Common myeloid progenitor, CD34-positive (primary cell): ENCODE data around the gene SLC11A1.

Experiments
- CTCF ChIA-PET: fragments of 350-600 bp; sonication (Branson Sonifier 250); formaldehyde crosslinking; loops from one replicate; lab custom pipeline; 2021; ENCODE audit warnings: antibody characterized with exemption; lab: Charles Lee
- POLR2A ChIA-PET: fragments of 350-600 bp; sonication (Branson Sonifier 250); formaldehyde crosslinking; loops from one replicate; lab custom pipeline; 2021; ENCODE audit warnings: antibody characterized with exemption; lab: Charles Lee
- DNase-seq, 3 donors: peaks; one replicate each; pipeline versions ENCODE4 v3.0.0 to v3.0.0-alpha.2; 2013
- H3K27ac ChIP-seq, 2 experiments: 1 replicate in 1 of 2; 2 replicates in 1 of 2; pipeline ENCODE4 v1.7.0; 2013; ENCODE audit warnings: inconsistent platforms in 2 of 2, low read length in 2 of 2, mild to moderate bottlenecking in 2 of 2, low read depth in 1 of 2, moderate library complexity in 1 of 2; ENCODE audit not compliant: severe bottlenecking in 2 of 2, insufficient read depth in 1 of 2, poor library complexity in 1 of 2
- H3K27me3 ChIP-seq, 5 experiments: replicated peaks in 2 of 5; 1 replicate in 3 of 5; 2 replicates in 2 of 5; pipeline versions ENCODE4 v1.6.1 to v1.7.0; 2013; ENCODE audit warnings: low read length in 4 of 5, mild to moderate bottlenecking in 2 of 5, moderate library complexity in 2 of 5, inconsistent platforms in 1 of 5; ENCODE audit not compliant: insufficient read depth in 5 of 5, control insufficient read depth in 4 of 5
- H3K36me3 ChIP-seq, 4 experiments: 1 replicate in 2 of 4; 2 replicates in 2 of 4; pipeline versions ENCODE4 v1.6.1 to v1.7.0; 2013; ENCODE audit warnings: low read length in 3 of 4, control low read depth in 1 of 4, mild to moderate bottlenecking in 1 of 4; ENCODE audit not compliant: control insufficient read depth in 4 of 4, insufficient read depth in 4 of 4
- H3K4me1 ChIP-seq, 4 experiments: 1 replicate in 3 of 4; 2 replicates in 1 of 4; pipeline versions ENCODE4 v1.6.1 to v1.7.1; 2013; ENCODE audit warnings: low read length in 3 of 4, mild to moderate bottlenecking in 3 of 4, control low read depth in 1 of 4, inconsistent platforms in 1 of 4, moderate library complexity in 1 of 4; ENCODE audit not compliant: control insufficient read depth in 4 of 4, insufficient read depth in 4 of 4; ENCODE audit errors: control extremely low read depth in 1 of 4
- H3K4me3 ChIP-seq, 7 experiments: 1 replicate in 4 of 7; 2 replicates in 3 of 7; pipeline versions ENCODE4 v1.5.1 to v1.7.0; 2013; ENCODE audit warnings: mild to moderate bottlenecking in 7 of 7, low read length in 6 of 7, moderate library complexity in 6 of 7, inconsistent platforms in 2 of 7, low read depth in 2 of 7, control low read depth in 1 of 7; ENCODE audit not compliant: insufficient read depth in 4 of 7, control insufficient read depth in 1 of 7; ENCODE audit errors: extremely low read depth in 1 of 7
- H3K9me3 ChIP-seq, 5 experiments: 1 replicate in 4 of 5; 2 replicates in 1 of 5; pipeline versions ENCODE4 v1.6.1 to v1.7.1; 2013; ENCODE audit warnings: low read length in 4 of 5, mild to moderate bottlenecking in 2 of 5, inconsistent platforms in 1 of 5, low read depth in 1 of 5, moderate library complexity in 1 of 5; ENCODE audit not compliant: control insufficient read depth in 4 of 5, insufficient read depth in 2 of 5; ENCODE audit errors: control extremely low read depth in 1 of 5
- WGBS: methylation state at CpG from one replicate; pipeline ENCODE4 v1.1.5; 2013; ENCODE audit not compliant: insufficient coverage; 5-methylcytosine and 5-hydroxymethylcytosine counted together

SLC11A1 gene

DNA sequence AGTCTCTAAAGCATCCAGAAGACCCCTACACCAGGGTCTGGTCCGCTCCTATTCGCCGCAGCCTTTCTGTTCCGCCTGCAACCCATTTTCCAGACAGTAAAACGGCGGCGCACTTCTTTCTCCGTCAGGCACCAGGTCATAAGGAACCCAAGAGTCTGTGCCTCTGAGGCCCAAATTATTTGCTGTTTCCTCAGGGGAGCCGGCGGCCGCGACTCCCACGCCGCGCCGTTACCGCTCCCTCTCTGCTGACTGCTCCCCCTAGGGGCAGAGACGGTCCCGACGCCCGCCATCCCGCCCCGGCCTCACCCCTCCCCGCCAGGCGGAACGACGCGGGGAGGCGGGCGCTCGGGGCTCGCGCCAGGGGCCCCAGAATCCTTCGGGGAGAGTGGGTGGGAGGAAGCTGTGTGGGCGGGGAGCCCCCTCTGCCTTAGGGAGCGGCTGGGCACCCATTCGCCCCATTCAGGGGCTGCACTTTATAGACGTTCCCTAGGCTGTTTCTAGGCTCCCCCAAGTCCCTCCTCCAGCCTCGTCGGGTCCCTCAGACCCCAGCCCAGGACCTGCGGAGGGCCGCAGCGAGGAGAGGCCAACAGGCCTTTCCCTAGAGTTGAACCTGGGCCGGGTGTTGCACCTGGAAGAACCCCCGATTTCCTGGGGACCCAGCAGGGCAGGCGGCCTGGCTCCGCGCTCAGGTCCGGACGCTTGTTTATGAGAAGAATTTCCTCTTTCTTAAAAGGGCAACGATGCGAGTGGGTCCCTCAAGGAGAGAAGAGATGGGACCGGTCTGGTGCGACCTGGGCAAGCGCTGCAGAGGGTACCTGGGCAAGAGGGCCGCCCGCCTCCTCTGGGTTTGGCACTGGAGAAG lies 14.0 kb downstream of the SLC11A1 start:
- Histone ChIP-seq H3K4me1 (peaks cover 2 to 65% (median 60%) of the 10 kb centered on the region in 4 experiments), H3K36me3 (no peaks in the 10 kb centered on the region), H3K4me3 (peak overlapping the region; percentile 46 to 88 (median 85)), H3K9me3 (no peaks in the 10 kb centered on the region), H3K27ac (peak overlapping the region; percentile 90 to 94), H3K27me3 (no peaks in the 10 kb centered on the region)
- ChIA-PET POLR2A (interaction anchor here (0.6 to 5.3 kb wide), 10 partner anchors 10 to 126 kb away, joined by 3 to 37 read pairs (median 4); partner anchors contain the start of genes AAMP and PNKD), CTCF (interaction anchor here (0.6 to 6.1 kb wide), 15 partner anchors 9 to 123 kb away, joined by 4 to 70 read pairs (median 6); partner anchors contain the start of genes AAMP, CATIP, PNKD and TMBIM1)
- DNase-seq = peak; percentile 98 to 99 (median 99)
- WGBS = 3% methylated on average over 45 of the region's 57 CpGs

DNA sequence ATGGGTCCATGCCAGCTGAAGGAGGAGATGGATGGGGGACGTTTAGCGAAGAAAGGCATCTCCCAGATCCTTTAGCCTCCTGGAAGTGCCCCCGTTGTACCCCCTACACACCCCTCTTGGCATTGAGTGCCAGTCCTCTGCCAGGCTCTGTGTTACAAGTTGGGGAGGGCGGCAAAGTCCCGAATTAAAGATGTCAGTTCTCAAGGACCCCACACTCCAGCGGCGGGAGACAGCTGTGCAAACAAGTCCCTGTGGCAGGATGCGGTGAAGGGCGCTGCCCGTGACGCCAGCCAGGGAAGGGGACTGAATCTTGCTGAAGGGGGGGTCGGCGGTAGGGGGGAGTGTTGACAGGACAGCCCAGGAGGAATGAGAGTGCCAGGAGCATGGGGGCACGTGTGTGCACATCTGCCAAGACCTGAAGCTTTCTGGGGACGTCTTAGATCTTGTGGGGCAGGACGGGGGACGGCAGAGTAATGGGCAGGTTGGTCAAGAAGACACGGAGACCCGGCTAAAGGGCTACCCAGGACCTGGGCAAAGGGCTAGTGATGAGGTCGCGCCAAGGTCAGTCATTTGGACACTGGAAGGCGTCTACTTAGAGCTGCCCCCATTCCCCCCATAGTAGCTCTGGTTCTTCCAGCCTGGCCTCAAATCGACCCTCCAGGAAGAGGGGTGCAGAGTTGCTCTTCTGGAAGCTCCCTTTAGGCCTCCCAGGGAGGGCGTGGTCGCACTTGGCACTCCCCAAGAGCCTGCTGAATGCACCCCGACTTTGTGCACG lies 14.8 kb downstream of the SLC11A1 start:
- H3K4me1 ChIP-seq = peaks cover 2 to 73% (median 68%) of the 10 kb centered on the region in 4 experiments
- peak; percentile 87 to 97 (median 97) for DNase-seq
- H3K4me3 ChIP-seq = peak overlapping the region; percentile 46 to 88 (median 85)
- ChIA-PET POLR2A (interaction anchor here (0.6 to 5.3 kb wide), 12 partner anchors 9 to 110 kb away, joined by 3 to 37 read pairs (median 4); partner anchors contain the start of genes CATIP and TMBIM1), CTCF (interaction anchor here (0.6 to 6.1 kb wide), 17 partner anchors 8 to 124 kb away, joined by 3 to 70 read pairs (median 5); partner anchors contain the start of genes AAMP, CATIP, PNKD and TMBIM1)
- no peaks in the 10 kb centered on the region for H3K27me3 ChIP-seq
- WGBS = under 1% methylated on average over 16 of the region's 27 CpGs
- peak overlapping the region; percentile 90 to 94 for H3K27ac ChIP-seq
- peaks cover 0 to 5% (median 2%) of the 10 kb centered on the region in 4 experiments for H3K36me3 ChIP-seq
- no peaks in the 10 kb centered on the region for H3K9me3 ChIP-seq

GRCh38 chr2:218397463-218397819 lies 15.4 kb downstream of the SLC11A1 start:
- DNase-seq = no peak
- H3K36me3 ChIP-seq = peaks cover 0 to 11% (median 7%) of the 10 kb centered on the region in 4 experiments
- POLR2A ChIA-PET = interaction anchor here (1.0 to 5.3 kb wide), 6 partner anchors 9 to 111 kb away, joined by 3 to 37 read pairs (median 12); partner anchors contain the start of genes CATIP and TMBIM1

GRCh38 chr2:218397820-218398436 lies 15.9 kb downstream of the SLC11A1 start:
- under 1% methylated on average over 28 of the region's 35 CpGs for WGBS

More at GRCh38 chr2:218397463-218397819, 15.4 kb downstream of the SLC11A1 start:
- whole genome bisulfite sequencing = 3% methylated on average over 6 of the region's 12 CpGs
- H3K9me3 ChIP-seq = no peaks in the 10 kb centered on the region
- H3K4me1 ChIP-seq = peaks cover 2 to 78% (median 74%) of the 10 kb centered on the region in 4 experiments
- H3K27me3 ChIP-seq = no peaks in the 10 kb centered on the region
- peak overlapping the region; percentile 90 to 94 for H3K27ac ChIP-seq
- CTCF ChIA-PET = interaction anchor here (0.7 to 6.1 kb wide), 11 partner anchors 8 to 124 kb away, joined by 3 to 70 read pairs (median 6); partner anchors contain the start of genes AAMP, CATIP, PNKD and TMBIM1
- H3K4me3 ChIP-seq = peak overlapping the region; percentile 10 to 88 (median 85)

DNA sequence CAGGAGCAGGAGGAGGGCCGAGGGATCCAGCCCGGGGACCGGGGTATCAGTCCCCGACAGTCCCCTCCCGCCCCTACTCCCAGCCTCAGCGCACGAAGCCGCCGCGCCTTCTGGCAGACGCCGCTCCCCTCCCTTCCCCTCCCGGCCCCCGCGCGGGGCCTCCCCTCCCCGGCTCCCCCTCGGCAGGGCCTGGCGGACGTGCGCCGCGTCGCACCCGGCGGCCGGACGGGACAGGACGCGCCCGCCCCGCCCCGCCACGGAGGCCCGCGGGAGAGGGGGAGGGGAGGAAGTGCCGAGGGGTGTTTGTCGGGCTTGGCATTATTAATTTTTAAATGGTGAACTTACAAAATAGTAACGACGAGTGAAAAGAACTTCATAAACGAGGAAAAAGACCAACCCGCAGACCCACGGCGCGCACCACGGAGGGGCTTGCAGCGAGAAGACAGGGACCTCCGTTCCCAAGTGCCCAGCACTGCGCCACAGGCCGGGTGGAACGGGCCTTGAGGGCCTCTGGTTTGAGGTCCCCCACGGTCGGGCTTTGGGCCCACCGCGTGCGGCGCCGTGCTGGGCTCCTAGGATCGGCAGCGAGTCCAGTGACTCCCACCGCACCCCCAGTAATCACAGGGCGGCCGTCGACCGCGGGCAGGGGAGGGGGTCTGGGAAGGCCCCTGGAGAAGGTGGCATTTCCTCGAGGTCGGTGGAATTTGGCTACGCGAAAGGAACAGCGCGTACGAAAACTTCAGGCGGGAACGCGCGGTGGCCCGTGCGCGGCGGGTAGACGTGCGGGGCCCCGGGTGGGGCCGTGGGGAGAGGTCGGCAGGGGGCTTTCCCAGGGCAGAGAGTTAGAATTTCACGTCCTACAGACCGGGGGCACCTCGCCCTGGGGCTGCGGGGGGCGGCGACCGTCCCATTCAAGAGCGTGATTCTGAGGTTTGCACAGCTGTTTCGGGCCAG lies 16.6 kb downstream of the SLC11A1 start:
- peak; percentile 79 to 90 (median 84) for DNase-seq
- Histone ChIP-seq H3K27me3 (no peaks in the 10 kb centered on the region), H3K9me3 (no peaks in the 10 kb centered on the region), H3K36me3 (peaks cover 0 to 23% (median 16%) of the 10 kb centered on the region in 4 experiments), H3K4me3 (peak overlapping the region; percentile 29 to 88 (median 85)), H3K4me1 (peaks cover 2 to 77% (median 71%) of the 10 kb centered on the region in 4 experiments), H3K27ac (peak overlapping the region; percentile 72 to 94)
- POLR2A ChIA-PET = interaction anchor here (1.6 to 5.3 kb wide), 2 partner anchors 30 to 107 kb away, joined by 8 to 37 read pairs; partner anchors contain the start of gene TMBIM1
- CTCF ChIA-PET = interaction anchor here (0.9 to 2.4 kb wide), 3 partner anchors 10 to 146 kb away, joined by 3 to 14 read pairs (median 4); partner anchors contain the start of gene CATIP
- WGBS = under 1% methylated on average over 57 of the region's 95 CpGs

More at GRCh38 chr2:218397820-218398436, 15.9 kb downstream of the SLC11A1 start:
- Histone ChIP-seq H3K27ac (peak overlapping the region; percentile 90 to 94), H3K4me1 (peaks cover 2 to 77% (median 74%) of the 10 kb centered on the region in 4 experiments), H3K27me3 (no peaks in the 10 kb centered on the region), H3K36me3 (peaks cover 0 to 15% (median 10%) of the 10 kb centered on the region in 4 experiments), H3K4me3 (peak overlapping the region; percentile 29 to 88 (median 85)), H3K9me3 (no peaks in the 10 kb centered on the region)
- ChIA-PET POLR2A (interaction anchor here (1.0 to 5.3 kb wide), 5 partner anchors 8 to 107 kb away, joined by 3 to 37 read pairs (median 8); partner anchors contain the start of genes CATIP and TMBIM1), CTCF (interaction anchor here (0.9 to 6.1 kb wide), 7 partner anchors 31 to 125 kb away, joined by 3 to 70 read pairs (median 8); partner anchors contain the start of genes AAMP, CATIP, PNKD and TMBIM1)
- peak; percentile 59 to 90 (median 87) for DNase-seq
